K562 (cell line): ENCODE results near the gene SLC34A1. TPM values are rescaled to one million over a fixed set of nuclear protein-coding genes. Genes with fewer than 3 reads are reported as not detected.

Experiments used
- HCFC1 ChIP-seq: IDR thresholded peaks from 2 replicates; pipeline ENCODE4 v1.6.1; 2012; ENCODE audit warnings: low read depth, low read length, improper control_type of control experiment
- MYC ChIP-seq, 2 experiments: fragments of 250-450 bp in 1 of 2; sonication (Bioruptor Pico) in 1 of 2; IDR thresholded peaks; 2 replicates each; pipeline versions ENCODE4 v1.5.1 to v1.6.1; 2012 to 2021; ENCODE audit warnings: low read depth in 2 of 2, borderline replicate concordance in 1 of 2, improper control_type of control experiment in 1 of 2, low read length in 1 of 2, mild to moderate bottlenecking in 1 of 2, moderate library complexity in 1 of 2
- PML ChIP-seq: IDR thresholded peaks from 2 replicates; pipeline ENCODE4 v1.6.1; 2012; ENCODE audit warnings: low read length, inconsistent platforms
- POLR2AphosphoS2 ChIP-seq: IDR thresholded peaks from 2 replicates; pipeline ENCODE4 v1.6.1; 2012; ENCODE audit warnings: low read length, improper control_type of control experiment
- POLR2AphosphoS5 ChIP-seq: IDR thresholded peaks from 2 replicates; pipeline ENCODE4 v1.6.1; 2011; ENCODE audit warnings: mild to moderate bottlenecking, low read depth, low read length, moderate library complexity; ENCODE audit not compliant: control insufficient read depth, insufficient read depth
- RBM15 ChIP-seq: fragments of 200-400 bp; formaldehyde crosslinking; IDR thresholded peaks from 2 replicates; pipeline ENCODE4 v1.6.1; 2018; ENCODE audit warnings: mild to moderate bottlenecking, low read length, moderate library complexity; ENCODE audit not compliant: insufficient read depth
- SREBF1 ChIP-seq: fragments of 150-350 bp; IDR thresholded peaks from 2 replicates; pipeline ENCODE4 v1.6.1; 2014; ENCODE audit warnings: antibody characterized with exemption, low read depth, low read length, borderline replicate concordance
- SUPT5H ChIP-seq: fragments of 450-650 bp; IDR thresholded peaks from 2 replicates; pipeline ENCODE4 v1.6.1; 2016
- ZBED1 ChIP-seq: IDR thresholded peaks from 2 replicates; pipeline ENCODE4 v1.6.1; 2014
- ZNF140 ChIP-seq: fragments of 250-450 bp; sonication (Bioruptor Pico); IDR thresholded peaks from 2 replicates; pipeline ENCODE4 v1.8.0; 2021; ENCODE audit warnings: moderate library complexity, mild to moderate bottlenecking, inconsistent platforms
- ZNF436 ChIP-seq: fragments of 250-450, 450-650 bp; sonication (Bioruptor Pico); formaldehyde crosslinking; IDR thresholded peaks from 2 replicates; pipeline ENCODE4 v1.7.0; 2020; ENCODE audit warnings: mild to moderate bottlenecking
- polyA plus RNA-seq, 8 experiments: library from polyadenylated mRNA; depleted of rRNA in 4 of 8; stranded (reverse) in 5 of 8; unstranded in 3 of 8; fragments of >200 nt; fragmentation: Nextera tagmentation in 2 of 8; fragmentation: Illumina TruSeq in 1 of 8; extraction: Ambion mirVana in 2 of 8; extraction: Trizol in 1 of 8; gene quantifications; 2 replicates each; pipeline versions ENCODE4 v1.2.1 to v1.2.3, GENCODE V29; 2011 to 2014; ENCODE audit warnings: inconsistent platforms in 1 of 8, missing spikeins in 1 of 8
- total RNA-seq, 7 experiments: library from RNA; depleted of rRNA in 6 of 7; stranded (reverse); fragments of >200 nt in 6 of 7; fragmentation: Illumina TruSeq in 2 of 7; extraction: Trizol in 2 of 7; gene quantifications; 2 replicates each; pipeline versions ENCODE4 v1.2.1 to v1.2.3, GENCODE V29; 2011 to 2021; ENCODE audit warnings: low replicate concordance in 1 of 7
- TF ChIP-seq, protein P1 (sequence below): fragments of 250-450 bp; sonication (Bioruptor Pico); IDR thresholded peaks from 2 replicates; pipeline ENCODE4 v1.5.0; 2021; ENCODE audit warnings: mild to moderate bottlenecking, moderate library complexity
- TF ChIP-seq, protein P2 (sequence below): fragments of 250-450 bp; sonication (Bioruptor Pico); IDR thresholded peaks from 2 replicates; pipeline ENCODE4 v1.5.0; 2022; ENCODE audit warnings: mild to moderate bottlenecking
- TF ChIP-seq, protein P3 (sequence below): fragments of 450-650 bp; IDR thresholded peaks from 2 replicates; pipeline ENCODE4 v1.6.1; 2018; ENCODE audit not compliant: partially characterized antibody
- TF ChIP-seq, protein P4 (sequence below): fragments of 450-650 bp; formaldehyde crosslinking; IDR thresholded peaks from 2 replicates; pipeline ENCODE4 v1.4.0; 2022; ENCODE audit warnings: missing genetic modification characterization

Gene SLC34A1
- total and polyA plus RNA-seq, 9 of the 15 experiments (the other 6 are each of a cell fraction or from before 2014, with no cell fraction given), result not detected

DNA sequence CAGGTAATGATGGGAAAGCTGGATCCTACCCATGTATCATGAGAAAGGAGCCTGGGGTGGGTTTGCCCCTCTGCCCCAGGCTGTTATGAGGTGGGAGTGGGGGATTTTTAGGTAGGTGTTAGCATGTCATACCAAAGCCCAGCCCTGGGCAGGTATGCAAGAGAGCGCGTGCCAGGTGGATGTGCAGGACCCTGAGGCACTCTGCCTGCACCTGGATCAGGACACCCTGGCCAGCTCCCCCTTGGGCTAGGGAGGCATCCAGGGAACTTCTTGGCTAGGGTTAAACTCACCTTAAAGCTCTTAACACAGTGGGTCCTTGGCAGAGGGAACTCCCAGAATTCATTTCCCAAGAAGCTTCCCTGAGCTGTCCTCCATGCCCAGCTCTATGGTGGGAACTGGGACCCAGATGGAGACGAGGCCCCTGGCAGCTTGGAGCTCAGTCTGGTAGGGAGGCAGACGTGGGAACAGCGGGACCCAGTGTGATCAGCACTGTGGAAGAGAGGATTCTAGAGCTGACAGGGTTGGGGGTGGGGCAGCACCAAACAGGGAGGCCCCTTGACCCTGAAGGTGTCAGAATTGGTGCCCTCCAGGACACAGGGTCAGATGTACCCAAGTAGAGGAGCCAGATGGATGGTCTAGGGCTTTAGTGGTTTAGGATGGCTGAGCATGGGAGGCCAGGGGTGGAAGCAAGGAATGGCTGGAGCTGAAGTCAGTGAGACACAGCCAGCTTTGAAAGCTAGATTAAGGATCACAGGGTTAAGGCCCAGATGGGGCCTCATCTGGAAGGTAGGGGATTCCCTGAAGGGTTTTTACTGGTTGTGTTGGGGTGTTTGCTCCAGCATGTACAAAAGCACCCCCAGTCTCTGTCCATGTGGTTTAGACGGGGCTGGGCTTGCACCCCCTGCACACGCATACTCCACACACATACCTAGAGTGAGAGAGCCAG lies 60.1 kb downstream of the SLC34A1 start (continued):
- TF ChIP-seq SUPT5H, result peak; percentile 81
- TF ChIP-seq, protein P1, sequence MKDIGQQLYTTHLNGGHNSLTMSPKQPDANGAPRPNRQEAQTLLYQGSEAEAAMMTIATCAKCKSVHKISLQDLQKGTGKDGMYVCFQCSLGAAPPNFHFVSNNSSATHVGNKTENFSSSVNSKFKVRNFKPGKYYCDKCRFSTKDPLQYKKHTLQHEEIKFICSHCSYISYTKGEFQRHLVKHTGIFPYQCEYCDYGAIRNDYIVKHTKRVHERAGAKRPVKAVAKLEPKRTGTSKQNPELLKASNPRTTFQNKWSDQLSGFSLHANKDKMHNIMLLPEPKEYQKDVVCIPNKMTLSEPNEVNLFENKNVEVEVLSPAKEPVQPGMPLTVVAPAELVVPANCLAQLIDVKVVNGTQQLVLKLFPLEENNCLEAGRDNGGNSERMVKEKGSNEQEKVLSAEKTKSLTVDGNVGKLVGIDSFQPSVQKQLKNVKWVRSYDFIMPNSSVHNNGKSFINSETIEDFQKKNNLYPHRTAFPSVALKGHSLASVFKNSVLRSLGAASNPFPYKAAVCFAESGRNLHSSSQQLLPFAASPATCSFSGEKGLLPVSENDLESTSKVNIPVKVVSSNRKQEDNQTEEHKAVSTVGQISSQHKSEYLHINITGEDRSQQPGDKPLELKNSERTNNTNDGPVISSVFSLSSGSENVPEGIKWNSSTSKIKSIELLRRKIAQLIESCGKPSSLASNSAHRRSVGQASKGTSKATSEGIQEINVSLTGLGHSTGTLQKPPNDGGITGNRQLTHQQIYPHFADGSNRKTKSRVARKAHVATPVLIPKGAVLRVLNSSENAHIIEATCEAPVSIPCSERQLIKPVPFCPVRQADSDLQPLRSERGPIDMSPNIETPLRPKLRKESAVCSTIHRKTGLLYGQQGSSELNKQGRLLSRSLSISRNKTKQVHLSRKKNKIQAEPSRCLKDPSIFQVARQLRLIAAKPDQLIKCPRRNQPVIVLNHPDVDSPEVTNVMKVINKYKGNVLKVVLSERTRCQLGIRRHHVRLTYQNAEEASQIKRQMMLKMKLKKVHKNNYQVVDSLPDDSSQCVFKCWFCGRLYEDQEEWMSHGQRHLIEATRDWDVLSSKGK (CRISPR knock-in tag), result no peak
- no peak for TF ChIP-seq RBM15
- no peak for TF ChIP-seq ZNF436 (CRISPR knock-in tag)
- TF ChIP-seq, protein P2, sequence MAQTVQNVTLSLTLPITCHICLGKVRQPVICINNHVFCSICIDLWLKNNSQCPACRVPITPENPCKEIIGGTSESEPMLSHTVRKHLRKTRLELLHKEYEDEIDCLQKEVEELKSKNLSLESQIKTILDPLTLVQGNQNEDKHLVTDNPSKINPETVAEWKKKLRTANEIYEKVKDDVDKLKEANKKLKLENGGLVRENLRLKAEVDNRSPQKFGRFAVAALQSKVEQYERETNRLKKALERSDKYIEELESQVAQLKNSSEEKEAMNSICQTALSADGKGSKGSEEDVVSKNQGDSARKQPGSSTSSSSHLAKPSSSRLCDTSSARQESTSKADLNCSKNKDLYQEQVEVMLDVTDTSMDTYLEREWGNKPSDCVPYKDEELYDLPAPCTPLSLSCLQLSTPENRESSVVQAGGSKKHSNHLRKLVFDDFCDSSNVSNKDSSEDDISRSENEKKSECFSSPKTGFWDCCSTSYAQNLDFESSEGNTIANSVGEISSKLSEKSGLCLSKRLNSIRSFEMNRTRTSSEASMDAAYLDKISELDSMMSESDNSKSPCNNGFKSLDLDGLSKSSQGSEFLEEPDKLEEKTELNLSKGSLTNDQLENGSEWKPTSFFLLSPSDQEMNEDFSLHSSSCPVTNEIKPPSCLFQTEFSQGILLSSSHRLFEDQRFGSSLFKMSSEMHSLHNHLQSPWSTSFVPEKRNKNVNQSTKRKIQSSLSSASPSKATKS (CRISPR knock-in tag), result peak; percentile 60; the same call in 1 of the 2 replicates
- no peak for TF ChIP-seq HCFC1
- 0 out of 2 replicates have a peak, but pooled peaks have one; percentile 34 for TF ChIP-seq ZBED1
- no peak for TF ChIP-seq SREBF1
- 0 out of 2 replicates have a peak, but pooled peaks have one; percentile 16 for TF ChIP-seq POLR2AphosphoS5
- TF ChIP-seq, protein P3, sequence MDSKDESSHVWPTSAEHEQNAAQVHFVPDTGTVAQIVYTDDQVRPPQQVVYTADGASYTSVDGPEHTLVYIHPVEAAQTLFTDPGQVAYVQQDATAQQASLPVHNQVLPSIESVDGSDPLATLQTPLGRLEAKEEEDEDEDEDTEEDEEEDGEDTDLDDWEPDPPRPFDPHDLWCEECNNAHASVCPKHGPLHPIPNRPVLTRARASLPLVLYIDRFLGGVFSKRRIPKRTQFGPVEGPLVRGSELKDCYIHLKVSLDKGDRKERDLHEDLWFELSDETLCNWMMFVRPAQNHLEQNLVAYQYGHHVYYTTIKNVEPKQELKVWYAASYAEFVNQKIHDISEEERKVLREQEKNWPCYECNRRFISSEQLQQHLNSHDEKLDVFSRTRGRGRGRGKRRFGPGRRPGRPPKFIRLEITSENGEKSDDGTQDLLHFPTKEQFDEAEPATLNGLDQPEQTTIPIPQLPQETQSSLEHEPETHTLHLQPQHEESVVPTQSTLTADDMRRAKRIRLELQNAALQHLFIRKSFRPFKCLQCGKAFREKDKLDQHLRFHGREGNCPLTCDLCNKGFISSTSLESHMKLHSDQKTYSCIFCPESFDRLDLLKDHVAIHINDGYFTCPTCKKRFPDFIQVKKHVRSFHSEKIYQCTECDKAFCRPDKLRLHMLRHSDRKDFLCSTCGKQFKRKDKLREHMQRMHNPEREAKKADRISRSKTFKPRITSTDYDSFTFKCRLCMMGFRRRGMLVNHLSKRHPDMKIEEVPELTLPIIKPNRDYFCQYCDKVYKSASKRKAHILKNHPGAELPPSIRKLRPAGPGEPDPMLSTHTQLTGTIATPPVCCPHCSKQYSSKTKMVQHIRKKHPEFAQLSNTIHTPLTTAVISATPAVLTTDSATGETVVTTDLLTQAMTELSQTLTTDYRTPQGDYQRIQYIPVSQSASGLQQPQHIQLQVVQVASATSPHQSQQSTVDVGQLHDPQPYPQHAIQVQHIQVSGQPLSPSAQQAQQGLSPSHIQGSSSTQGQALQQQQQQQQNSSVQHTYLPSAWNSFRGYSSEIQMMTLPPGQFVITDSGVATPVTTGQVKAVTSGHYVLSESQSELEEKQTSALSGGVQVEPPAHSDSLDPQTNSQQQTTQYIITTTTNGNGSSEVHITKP, result peak; percentile 87
- no peak for TF ChIP-seq MYC (IDR thresholded peaks at IDR 0.05; ENCODE audit: low read depth, low read length)
- TF ChIP-seq MYC (CRISPR knock-in tag; IDR thresholded peaks at IDR 0.05; ENCODE audit: borderline replicate concordance, low read depth), result peak; percentile 50; the same call in 1 of the 2 replicates
- TF ChIP-seq, protein P4, sequence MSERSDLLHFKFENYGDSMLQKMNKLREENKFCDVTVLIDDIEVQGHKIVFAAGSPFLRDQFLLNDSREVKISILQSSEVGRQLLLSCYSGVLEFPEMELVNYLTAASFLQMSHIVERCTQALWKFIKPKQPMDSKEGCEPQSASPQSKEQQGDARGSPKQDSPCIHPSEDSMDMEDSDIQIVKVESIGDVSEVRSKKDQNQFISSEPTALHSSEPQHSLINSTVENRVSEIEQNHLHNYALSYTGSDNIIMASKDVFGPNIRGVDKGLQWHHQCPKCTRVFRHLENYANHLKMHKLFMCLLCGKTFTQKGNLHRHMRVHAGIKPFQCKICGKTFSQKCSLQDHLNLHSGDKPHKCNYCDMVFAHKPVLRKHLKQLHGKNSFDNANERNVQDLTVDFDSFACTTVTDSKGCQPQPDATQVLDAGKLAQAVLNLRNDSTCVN (CRISPR knock-in tag), result peak; percentile 55; the same call in 1 of the 2 replicates
- 0 out of 2 replicates have a peak, but pooled peaks have one; percentile 8 for TF ChIP-seq PML
- TF ChIP-seq POLR2AphosphoS2, result peak; percentile 85
- no peak for TF ChIP-seq ZNF140
